Measurements from ENCODE around the gene SLC6A9.

Gene SLC6A9

GRCh38 chr1:44031252-44032169, at the start of gene SLC6A9:
SLC6A9 (minus strand) TSS chr1:44031462; CDS start chr1:44024277, 7,185 bp downstream.
- H3K4me3 ChIP-seq (replicated peaks; ENCODE audit: low read depth, low read length), result peak within 1 kb of the TSS; percentile 69
- no peak for TF ChIP-seq CTCF (IDR thresholded peaks at IDR 0.05; ENCODE audit: low read depth, low read length, missing control alignments)
- DNase-seq (ENCODE audit: extremely low read depth, low read depth), result peak; percentile 45

- DNase-seq (ENCODE audit: extremely low read depth, low read depth), result no peak
- H3K4me3 ChIP-seq (replicated peaks; ENCODE audit: low read depth, low read length), result no peak overlapping the region
- TF ChIP-seq CTCF (IDR thresholded peaks at IDR 0.05; ENCODE audit: low read depth, low read length, missing control alignments), result no peak
Observed at GRCh38 chr1:44079566-44079965, 48.3 kb upstream of the SLC6A9 start.

GRCh38 chr1:44078104-44078503, 46.8 kb upstream of the SLC6A9 start:
- no peak overlapping the region for H3K4me3 ChIP-seq (replicated peaks; ENCODE audit: low read depth, low read length)
- no peak for DNase-seq (ENCODE audit: extremely low read depth, low read depth)
- no peak for TF ChIP-seq CTCF (IDR thresholded peaks at IDR 0.05; ENCODE audit: low read depth, low read length, missing control alignments)

- TF ChIP-seq CTCF (IDR thresholded peaks at IDR 0.05; ENCODE audit: low read depth, low read length, missing control alignments), result no peak
- no peak overlapping the region for H3K4me3 ChIP-seq (replicated peaks; ENCODE audit: low read depth, low read length)
- DNase-seq (ENCODE audit: extremely low read depth, low read depth), result no peak
Observed at GRCh38 chr1:44077421-44077820, 46.2 kb upstream of the SLC6A9 start.

GRCh38 chr1:44076066-44076465, 44.8 kb upstream of the SLC6A9 start:
- TF ChIP-seq CTCF (IDR thresholded peaks at IDR 0.05; ENCODE audit: low read depth, low read length, missing control alignments), result no peak
- DNase-seq (ENCODE audit: extremely low read depth, low read depth), result no peak

GRCh38 chr1:44074415-44074814, 43.2 kb upstream of the SLC6A9 start:
- no peak for TF ChIP-seq CTCF (IDR thresholded peaks at IDR 0.05; ENCODE audit: low read depth, low read length, missing control alignments)
- no peak for DNase-seq (ENCODE audit: extremely low read depth, low read depth)
- no peak overlapping the region for H3K4me3 ChIP-seq (replicated peaks; ENCODE audit: low read depth, low read length)

More at GRCh38 chr1:44076066-44076465, 44.8 kb upstream of the SLC6A9 start:
- no peak overlapping the region for H3K4me3 ChIP-seq (replicated peaks; ENCODE audit: low read depth, low read length)

Measured in HFF-Myc (cell line).